HEK293 (cell line): Measurements from ENCODE around the gene DEFB110.

Experiments used
- CTCF ChIA-PET: fragments of 350-600 bp; formaldehyde crosslinking; extraction: SDS; loops from one replicate; lab custom pipeline; 2021; ENCODE audit warnings: antibody characterized with exemption; lab: Yijun Ruan, JAX
- POLR2A ChIA-PET: fragments of 300-600 bp; formaldehyde crosslinking; extraction: SDS; loops from one replicate; lab custom pipeline; 2020; ENCODE audit warnings: antibody characterized with exemption, inconsistent platforms; lab: Yijun Ruan, JAX
- H3K27ac ChIP-seq: fragments of 200-500 bp; sonication (Bioruptor generic); 2 replicates; pipeline ENCODE4 v1.5.1; 2014; ENCODE audit warnings: low read depth, low read length, control low read depth, inconsistent platforms; ENCODE audit errors: extremely low read depth
- H3K36me3 ChIP-seq, 2 experiments: fragments of 200-500 bp in 1 of 2; sonication (Bioruptor generic) in 1 of 2; 1 replicate in 1 of 2; 2 replicates in 1 of 2; pipeline ENCODE4 v1.5.1; 2014 to 2017; ENCODE audit warnings: inconsistent platforms in 2 of 2, low read length in 2 of 2; ENCODE audit not compliant: control insufficient read depth in 2 of 2, insufficient read depth in 1 of 2
- H3K4me1 ChIP-seq: fragments of 200-500 bp; sonication (Bioruptor generic); 2 replicates; pipeline ENCODE4 v1.5.1; 2014; ENCODE audit warnings: mild to moderate bottlenecking, low read length, inconsistent platforms; ENCODE audit not compliant: control insufficient read depth, insufficient read depth
- H3K4me3 ChIP-seq: 2 replicates; pipeline ENCODE4 v1.5.1; 2011; ENCODE audit warnings: low read depth, mild to moderate bottlenecking, control low read depth, low read length, moderate library complexity
- H3K9me3 ChIP-seq: fragments of 200-500 bp; sonication (Bioruptor generic); 2 replicates; pipeline ENCODE4 v1.5.1; 2014; ENCODE audit warnings: low read depth, low read length, inconsistent platforms; ENCODE audit not compliant: control insufficient read depth, insufficient read depth
- KLF7 ChIP-seq: fragments of 450-650 bp; formaldehyde crosslinking; IDR thresholded peaks from 2 replicates; pipeline ENCODE4 v1.5.1; 2016; ENCODE audit warnings: missing biosample characterization, missing genetic modification characterization, borderline replicate concordance
- ZEB2 ChIP-seq: fragments of 450-650 bp; formaldehyde crosslinking; IDR thresholded peaks from 2 replicates; pipeline ENCODE4 v1.5.1; 2016; ENCODE audit warnings: missing biosample characterization, missing genetic modification characterization
- ZIC2 ChIP-seq: fragments of 450-650 bp; formaldehyde crosslinking; IDR thresholded peaks from 2 replicates; pipeline ENCODE4 v1.5.1; 2016; ENCODE audit warnings: missing biosample characterization, missing genetic modification characterization
- ZNF140 ChIP-seq: fragments of 450-650 bp; formaldehyde crosslinking; IDR thresholded peaks from 2 replicates; pipeline ENCODE4 v1.5.1; 2016; ENCODE audit warnings: missing biosample characterization, missing genetic modification characterization
- ZNF398 ChIP-seq: fragments of 450-650 bp; formaldehyde crosslinking; IDR thresholded peaks from 2 replicates; pipeline ENCODE4 v1.5.1; 2017; ENCODE audit warnings: missing biosample characterization, missing genetic modification characterization
- ZNF510 ChIP-seq: fragments of 450-650 bp; formaldehyde crosslinking; IDR thresholded peaks from 2 replicates; pipeline ENCODE4 v1.5.1; 2018; ENCODE audit warnings: mild to moderate bottlenecking, missing genetic modification characterization, missing biosample characterization; ENCODE audit not compliant: insufficient replicate concordance
- ZNF768 ChIP-seq: fragments of 450-650 bp; formaldehyde crosslinking; IDR thresholded peaks from 2 replicates; pipeline ENCODE4 v1.5.1; 2018; ENCODE audit warnings: missing biosample characterization, mild to moderate bottlenecking, missing genetic modification characterization
- TF ChIP-seq, protein P1 (sequence below): fragments of 450-650 bp; formaldehyde crosslinking; IDR thresholded peaks from 2 replicates; pipeline ENCODE4 v1.5.1; 2016; ENCODE audit warnings: missing biosample characterization, missing genetic modification characterization
- TF ChIP-seq, protein P2 (sequence below): fragments of 450-650 bp; formaldehyde crosslinking; IDR thresholded peaks from 2 replicates; pipeline ENCODE4 v1.5.1; 2016; ENCODE audit warnings: missing biosample characterization, missing genetic modification characterization
- TF ChIP-seq, protein P3 (sequence below): fragments of 450-650 bp; formaldehyde crosslinking; IDR thresholded peaks from 2 replicates; pipeline ENCODE4 v1.5.1; 2017; ENCODE audit warnings: missing biosample characterization, missing genetic modification characterization

The DEFB110 gene

GRCh38 chr6:49988900-49989299 is 32.9 kb downstream of the DEFB110 start:
- ChIA-PET CTCF (interaction anchor here (0.7 kb wide), 1 partner anchor 80 kb away, joined by 3 read pairs; no protein-coding TSS in a partner anchor), POLR2A (no interaction called here)

GRCh38 chr6:49987749-49988148 is 34.0 kb downstream of the DEFB110 start:
- POLR2A ChIA-PET: no interaction called here
- H3K27ac ChIP-seq: no peak overlapping the region
- no peaks in the 10 kb centered on the region for H3K4me1 ChIP-seq
- no peak overlapping the region for H3K4me3 ChIP-seq
- CTCF ChIA-PET: no interaction called here
- no peaks in the 10 kb centered on the region for H3K36me3 ChIP-seq
- H3K9me3 ChIP-seq: no peaks in the 10 kb centered on the region
- TF ChIP-seq, protein P1, sequence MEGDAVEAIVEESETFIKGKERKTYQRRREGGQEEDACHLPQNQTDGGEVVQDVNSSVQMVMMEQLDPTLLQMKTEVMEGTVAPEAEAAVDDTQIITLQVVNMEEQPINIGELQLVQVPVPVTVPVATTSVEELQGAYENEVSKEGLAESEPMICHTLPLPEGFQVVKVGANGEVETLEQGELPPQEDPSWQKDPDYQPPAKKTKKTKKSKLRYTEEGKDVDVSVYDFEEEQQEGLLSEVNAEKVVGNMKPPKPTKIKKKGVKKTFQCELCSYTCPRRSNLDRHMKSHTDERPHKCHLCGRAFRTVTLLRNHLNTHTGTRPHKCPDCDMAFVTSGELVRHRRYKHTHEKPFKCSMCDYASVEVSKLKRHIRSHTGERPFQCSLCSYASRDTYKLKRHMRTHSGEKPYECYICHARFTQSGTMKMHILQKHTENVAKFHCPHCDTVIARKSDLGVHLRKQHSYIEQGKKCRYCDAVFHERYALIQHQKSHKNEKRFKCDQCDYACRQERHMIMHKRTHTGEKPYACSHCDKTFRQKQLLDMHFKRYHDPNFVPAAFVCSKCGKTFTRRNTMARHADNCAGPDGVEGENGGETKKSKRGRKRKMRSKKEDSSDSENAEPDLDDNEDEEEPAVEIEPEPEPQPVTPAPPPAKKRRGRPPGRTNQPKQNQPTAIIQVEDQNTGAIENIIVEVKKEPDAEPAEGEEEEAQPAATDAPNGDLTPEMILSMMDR (tag by site-specific recombination): no peak
- TF ChIP-seq, all 188 proteins: peak for 0

More at GRCh38 chr6:49988900-49989299, 32.9 kb downstream of the DEFB110 start:
- H3K4me1 ChIP-seq: no peaks in the 10 kb centered on the region
- no peaks in the 10 kb centered on the region for H3K9me3 ChIP-seq
- no peak overlapping the region for H3K27ac ChIP-seq
- H3K36me3 ChIP-seq: no peaks in the 10 kb centered on the region
- no peak for TF ChIP-seq ZNF398 (tag by site-specific recombination)
- no peak for TF ChIP-seq ZNF510 (tag by site-specific recombination)
- no peak for TF ChIP-seq ZIC2 (tag by site-specific recombination)
- TF ChIP-seq, protein P2, sequence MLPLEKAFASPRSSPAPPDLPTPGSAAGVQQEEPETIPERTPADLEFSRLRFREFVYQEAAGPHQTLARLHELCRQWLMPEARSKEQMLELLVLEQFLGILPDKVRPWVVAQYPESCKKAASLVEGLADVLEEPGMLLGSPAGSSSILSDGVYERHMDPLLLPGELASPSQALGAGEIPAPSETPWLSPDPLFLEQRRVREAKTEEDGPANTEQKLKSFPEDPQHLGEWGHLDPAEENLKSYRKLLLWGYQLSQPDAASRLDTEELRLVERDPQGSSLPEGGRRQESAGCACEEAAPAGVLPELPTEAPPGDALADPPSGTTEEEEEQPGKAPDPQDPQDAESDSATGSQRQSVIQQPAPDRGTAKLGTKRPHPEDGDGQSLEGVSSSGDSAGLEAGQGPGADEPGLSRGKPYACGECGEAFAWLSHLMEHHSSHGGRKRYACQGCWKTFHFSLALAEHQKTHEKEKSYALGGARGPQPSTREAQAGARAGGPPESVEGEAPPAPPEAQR: no peak
- no peak for TF ChIP-seq KLF7
- TF ChIP-seq, protein P3, sequence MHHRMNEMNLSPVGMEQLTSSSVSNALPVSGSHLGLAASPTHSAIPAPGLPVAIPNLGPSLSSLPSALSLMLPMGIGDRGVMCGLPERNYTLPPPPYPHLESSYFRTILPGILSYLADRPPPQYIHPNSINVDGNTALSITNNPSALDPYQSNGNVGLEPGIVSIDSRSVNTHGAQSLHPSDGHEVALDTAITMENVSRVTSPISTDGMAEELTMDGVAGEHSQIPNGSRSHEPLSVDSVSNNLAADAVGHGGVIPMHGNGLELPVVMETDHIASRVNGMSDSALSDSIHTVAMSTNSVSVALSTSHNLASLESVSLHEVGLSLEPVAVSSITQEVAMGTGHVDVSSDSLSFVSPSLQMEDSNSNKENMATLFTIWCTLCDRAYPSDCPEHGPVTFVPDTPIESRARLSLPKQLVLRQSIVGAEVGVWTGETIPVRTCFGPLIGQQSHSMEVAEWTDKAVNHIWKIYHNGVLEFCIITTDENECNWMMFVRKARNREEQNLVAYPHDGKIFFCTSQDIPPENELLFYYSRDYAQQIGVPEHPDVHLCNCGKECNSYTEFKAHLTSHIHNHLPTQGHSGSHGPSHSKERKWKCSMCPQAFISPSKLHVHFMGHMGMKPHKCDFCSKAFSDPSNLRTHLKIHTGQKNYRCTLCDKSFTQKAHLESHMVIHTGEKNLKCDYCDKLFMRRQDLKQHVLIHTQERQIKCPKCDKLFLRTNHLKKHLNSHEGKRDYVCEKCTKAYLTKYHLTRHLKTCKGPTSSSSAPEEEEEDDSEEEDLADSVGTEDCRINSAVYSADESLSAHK (tag by site-specific recombination): no peak
- H3K4me3 ChIP-seq: no peak overlapping the region

GRCh38 chr6:49986551-49986950 is 35.2 kb downstream of the DEFB110 start:
- no peak overlapping the region for H3K4me3 ChIP-seq
- no peak overlapping the region for H3K27ac ChIP-seq
- H3K36me3 ChIP-seq: no peaks in the 10 kb centered on the region
- CTCF ChIA-PET: no interaction called here
- POLR2A ChIA-PET: no interaction called here
- TF ChIP-seq ZNF140 (no peak), ZEB2 (tag by site-specific recombination) (no peak)
- H3K9me3 ChIP-seq: no peaks in the 10 kb centered on the region
- no peaks in the 10 kb centered on the region for H3K4me1 ChIP-seq

- ChIA-PET CTCF (no interaction called here), POLR2A (no interaction called here)
- H3K4me3 ChIP-seq: no peak overlapping the region
- no peaks in the 10 kb centered on the region for H3K9me3 ChIP-seq
- H3K4me1 ChIP-seq: no peaks in the 10 kb centered on the region
- H3K36me3 ChIP-seq: no peaks in the 10 kb centered on the region
- no peak overlapping the region for H3K27ac ChIP-seq
- TF ChIP-seq ZNF768 (tag by site-specific recombination): no peak
Observed at GRCh38 chr6:49982046-49982445, 39.7 kb downstream of the DEFB110 start.
